ENCODE data around the gene GALNT10. TPM values are rescaled to one million over a fixed set of nuclear protein-coding genes. Genes with fewer than 3 reads are reported as not detected.

Gene GALNT10
- total and polyA plus RNA-seq, 9 of the 15 experiments (the other 6 are each of a cell fraction or from before 2014, with no cell fraction given) = 4.6 to 37.1 (median 13.3) TPM

GRCh38 chr5:154300207-154300883 is 109.8 kb downstream of the GALNT10 start (continued):
- TF ChIP-seq, protein P1, sequence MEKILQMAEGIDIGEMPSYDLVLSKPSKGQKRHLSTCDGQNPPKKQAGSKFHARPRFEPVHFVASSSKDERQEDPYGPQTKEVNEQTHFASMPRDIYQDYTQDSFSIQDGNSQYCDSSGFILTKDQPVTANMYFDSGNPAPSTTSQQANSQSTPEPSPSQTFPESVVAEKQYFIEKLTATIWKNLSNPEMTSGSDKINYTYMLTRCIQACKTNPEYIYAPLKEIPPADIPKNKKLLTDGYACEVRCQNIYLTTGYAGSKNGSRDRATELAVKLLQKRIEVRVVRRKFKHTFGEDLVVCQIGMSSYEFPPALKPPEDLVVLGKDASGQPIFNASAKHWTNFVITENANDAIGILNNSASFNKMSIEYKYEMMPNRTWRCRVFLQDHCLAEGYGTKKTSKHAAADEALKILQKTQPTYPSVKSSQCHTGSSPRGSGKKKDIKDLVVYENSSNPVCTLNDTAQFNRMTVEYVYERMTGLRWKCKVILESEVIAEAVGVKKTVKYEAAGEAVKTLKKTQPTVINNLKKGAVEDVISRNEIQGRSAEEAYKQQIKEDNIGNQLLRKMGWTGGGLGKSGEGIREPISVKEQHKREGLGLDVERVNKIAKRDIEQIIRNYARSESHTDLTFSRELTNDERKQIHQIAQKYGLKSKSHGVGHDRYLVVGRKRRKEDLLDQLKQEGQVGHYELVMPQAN (IDR thresholded peaks at IDR 0.05; ENCODE audit: borderline replicate concordance) = no peak
- no peak for TF ChIP-seq DPF2 (IDR thresholded peaks at IDR 0.05)

DNA sequence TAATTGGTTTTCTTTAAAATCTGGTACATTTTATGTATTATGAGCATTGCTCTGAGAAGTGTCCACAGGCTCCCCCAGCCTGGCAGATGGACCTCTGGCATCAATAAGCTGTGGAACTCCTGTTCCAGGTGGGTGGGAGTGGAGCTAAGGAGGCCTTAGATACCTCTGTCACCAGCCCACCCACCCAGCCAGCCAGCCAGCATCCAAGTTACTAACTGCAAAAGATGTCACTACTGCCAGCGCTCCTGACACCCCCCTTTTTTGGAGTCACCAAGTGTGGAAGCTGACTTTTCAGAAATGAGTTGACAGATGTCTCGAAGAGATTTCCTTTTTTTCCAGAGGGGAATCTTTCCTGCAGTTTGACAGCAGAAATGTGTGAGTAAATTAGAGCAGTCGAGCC is 111.2 kb downstream of the GALNT10 start:
- Histone ChIP-seq H3K79me2 (ENCODE audit: control insufficient read depth, insufficient read depth, low read length) (no peaks in the 10 kb centered on the region), H3K27ac (ENCODE audit: extremely low read depth, low read depth, low read length) (no peak overlapping the region), H3K36me3 (ENCODE audit: control insufficient read depth, insufficient read depth, low read length) (no peaks in the 10 kb centered on the region; the same call in 2 of the 3 replicates), H3K4me2 (ENCODE audit: insufficient read depth, low read length) (no peak overlapping the region), H2AFZ (ENCODE audit: low read depth, low read length) (no peak overlapping the region), H3K9ac (ENCODE audit: insufficient read depth in 1 of 2, low read depth in 2 of 2, low read length in 2 of 2) (no peak overlapping the region), H3K27me3 (ENCODE audit: control insufficient read depth in 2 of 2, insufficient read depth in 2 of 2, low read length in 2 of 2) (no peaks in the 10 kb centered on the region), H3K4me1 (replicated peaks in 1 of 2; ENCODE audit: control insufficient read depth in 2 of 2, insufficient read depth in 2 of 2, low read length in 2 of 2) (peaks cover 0 to 3% of the 10 kb centered on the region in 2 experiments; a peak in 1 of 5 replicates), H3K9me3 (replicated peaks; ENCODE audit: control insufficient read depth, insufficient read depth, low read depth, low read length) (no peaks in the 10 kb centered on the region), H3K4me3 (no peak overlapping the region), H3K9me1 (ENCODE audit: control insufficient read depth, insufficient read depth, low read length) (peaks cover 2% of the 10 kb centered on the region), H4K20me1 (replicated peaks; ENCODE audit: control insufficient read depth, insufficient read depth, low read length) (no peaks in the 10 kb centered on the region)
- FAIRE-seq (no peak), DNase-seq (ENCODE audit: extremely low read depth in 1 of 4, low spot score in 3 of 4) (no peak), ATAC-seq (no peak)
- ChIA-PET CTCF (ENCODE audit: low intra/inter-chr PET ratio) (no interaction called here), POLR2A (interaction anchor here (0.7 kb wide), 2 partner anchors 33 to 313 kb away, joined by 3 to 6 read pairs; no protein-coding TSS in a partner anchor)
- no peak for TF ChIP-seq MTA2 (IDR thresholded peaks at IDR 0.05; ENCODE audit: low read depth)
- TF ChIP-seq DIDO1 (tag; IDR thresholded peaks at IDR 0.05; ENCODE audit: low read depth) = no peak
- no peak for TF ChIP-seq ZNF511 (CRISPR knock-in tag; IDR thresholded peaks at IDR 0.05)
- no peak for TF ChIP-seq RBM15 (IDR thresholded peaks at IDR 0.05; ENCODE audit: insufficient read depth, low read length)
- no peak for TF ChIP-seq GABPB1 (CRISPR knock-in tag; IDR thresholded peaks at IDR 0.05)
- TF ChIP-seq, protein P2, sequence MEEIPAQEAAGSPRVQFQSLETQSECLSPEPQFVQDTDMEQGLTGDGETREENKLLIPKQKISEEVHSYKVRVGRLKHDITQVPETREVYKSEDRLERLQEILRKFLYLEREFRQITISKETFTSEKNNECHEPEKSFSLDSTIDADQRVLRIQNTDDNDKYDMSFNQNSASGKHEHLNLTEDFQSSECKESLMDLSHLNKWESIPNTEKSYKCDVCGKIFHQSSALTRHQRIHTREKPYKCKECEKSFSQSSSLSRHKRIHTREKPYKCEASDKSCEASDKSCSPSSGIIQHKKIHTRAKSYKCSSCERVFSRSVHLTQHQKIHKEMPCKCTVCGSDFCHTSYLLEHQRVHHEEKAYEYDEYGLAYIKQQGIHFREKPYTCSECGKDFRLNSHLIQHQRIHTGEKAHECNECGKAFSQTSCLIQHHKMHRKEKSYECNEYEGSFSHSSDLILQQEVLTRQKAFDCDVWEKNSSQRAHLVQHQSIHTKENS (CRISPR knock-in tag; IDR thresholded peaks at IDR 0.05) = no peak
- TF ChIP-seq ZNF316 (IDR thresholded peaks at IDR 0.05) = no peak
- BruUV-seq (replicated peaks) = no TSS peak
- intact Hi-C loops (cut with micrococcal nuclease) (no loop called here), in situ Hi-C loops (cut with MboI) (no loop called here)
- 82% methylated on average over 3 of the region's 3 CpGs for WGBS (ENCODE audit: insufficient coverage, low coverage, missing lambda C conversion rate)

Measured in K562 (cell line).